Measurements from ENCODE around the gene SMIM10. TPM values are rescaled to one million over a fixed set of nuclear protein-coding genes. Genes with fewer than 3 reads are reported as not detected.

SMIM10 gene
- total and polyA plus RNA-seq, 12 donors: 3.7 to 15.0 (median 6.5) TPM

DNA sequence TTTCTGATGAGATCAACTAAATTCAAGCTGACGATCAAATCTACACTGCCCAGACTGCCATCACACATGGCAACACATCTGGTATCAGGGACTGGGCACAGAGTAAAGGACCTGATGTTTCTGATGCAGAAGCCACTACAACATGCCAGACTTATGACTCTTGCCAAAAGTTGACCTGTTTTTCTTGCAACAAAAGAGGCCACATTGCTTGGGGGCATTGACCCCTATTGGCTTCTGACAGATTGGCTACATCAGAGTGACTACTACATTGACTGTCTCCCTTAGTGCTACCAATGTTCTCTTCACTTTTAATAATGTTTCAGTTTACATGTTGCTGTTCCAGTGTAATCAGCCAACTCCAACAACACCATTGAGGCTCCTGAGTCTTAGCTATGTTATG lies 15.3 kb upstream of the SMIM10 start:
- no peaks in the 10 kb centered on the region for H3K9me3 ChIP-seq
- ATAC-seq: no peak
- no peak for DNase-seq
- peaks cover 0 to 25% (median 0%) of the 10 kb centered on the region in 7 donors for H3K27me3 ChIP-seq
- no peak overlapping the region for H3K4me3 ChIP-seq
- H3K4me1 ChIP-seq: no peaks in the 10 kb centered on the region
- no peaks in the 10 kb centered on the region for H3K36me3 ChIP-seq
- H3K27ac ChIP-seq: no peak overlapping the region
- TF ChIP-seq, protein P1, sequence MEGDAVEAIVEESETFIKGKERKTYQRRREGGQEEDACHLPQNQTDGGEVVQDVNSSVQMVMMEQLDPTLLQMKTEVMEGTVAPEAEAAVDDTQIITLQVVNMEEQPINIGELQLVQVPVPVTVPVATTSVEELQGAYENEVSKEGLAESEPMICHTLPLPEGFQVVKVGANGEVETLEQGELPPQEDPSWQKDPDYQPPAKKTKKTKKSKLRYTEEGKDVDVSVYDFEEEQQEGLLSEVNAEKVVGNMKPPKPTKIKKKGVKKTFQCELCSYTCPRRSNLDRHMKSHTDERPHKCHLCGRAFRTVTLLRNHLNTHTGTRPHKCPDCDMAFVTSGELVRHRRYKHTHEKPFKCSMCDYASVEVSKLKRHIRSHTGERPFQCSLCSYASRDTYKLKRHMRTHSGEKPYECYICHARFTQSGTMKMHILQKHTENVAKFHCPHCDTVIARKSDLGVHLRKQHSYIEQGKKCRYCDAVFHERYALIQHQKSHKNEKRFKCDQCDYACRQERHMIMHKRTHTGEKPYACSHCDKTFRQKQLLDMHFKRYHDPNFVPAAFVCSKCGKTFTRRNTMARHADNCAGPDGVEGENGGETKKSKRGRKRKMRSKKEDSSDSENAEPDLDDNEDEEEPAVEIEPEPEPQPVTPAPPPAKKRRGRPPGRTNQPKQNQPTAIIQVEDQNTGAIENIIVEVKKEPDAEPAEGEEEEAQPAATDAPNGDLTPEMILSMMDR (IDR thresholded peaks at IDR 0.05): no peak
- intact Hi-C loops (cut with DNase I): no loop called here
- WGBS, 2 donors: 84 to 87% methylated on average over 1 of the region's 1 CpG

DNA sequence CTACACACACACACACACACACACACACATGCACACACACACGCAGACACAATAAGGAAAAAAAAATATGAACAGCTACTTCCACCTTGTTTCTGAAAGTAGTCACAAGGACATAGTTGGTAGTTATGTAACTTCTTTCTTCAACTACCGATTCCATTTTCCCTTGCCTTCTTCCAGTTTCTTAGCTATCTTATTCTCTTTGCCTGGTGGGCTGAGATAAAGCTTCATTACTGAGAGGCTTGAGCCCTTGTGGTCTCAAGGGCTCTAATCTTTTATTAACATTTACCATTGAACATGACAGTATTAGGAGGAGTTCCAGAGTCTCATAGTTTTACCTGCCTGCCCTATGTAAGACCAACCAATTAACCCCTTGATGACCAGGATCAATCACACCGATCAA lies 8.9 kb upstream of the SMIM10 start:
- WGBS, 2 donors: 82% methylated on average over 3 of the region's 3 CpGs
- Histone ChIP-seq H3K27me3 (peaks cover 0 to 11% (median 0%) of the 10 kb centered on the region in 7 donors), H3K36me3 (no peaks in the 10 kb centered on the region), H3K9me3 (no peaks in the 10 kb centered on the region), H3K4me1 (no peaks in the 10 kb centered on the region), H3K27ac (no peak overlapping the region), H3K4me3 (no peak overlapping the region)
- TF ChIP-seq, protein P1 (IDR thresholded peaks at IDR 0.05): no peak
- no peak for ATAC-seq
- intact Hi-C loops (cut with DNase I): no loop called here
- DNase-seq: no peak

GRCh38 chrX:134982748-134983147 lies 8.0 kb upstream of the SMIM10 start:
- ATAC-seq (no peak), DNase-seq (no peak)
- TF ChIP-seq, protein P1 (IDR thresholded peaks at IDR 0.05): no peak
- no peaks in the 10 kb centered on the region for H3K4me1 ChIP-seq
- no peaks in the 10 kb centered on the region for H3K36me3 ChIP-seq
- peaks cover 0 to 18% (median 0%) of the 10 kb centered on the region in 7 donors for H3K27me3 ChIP-seq
- 92 to 100% methylated on average over 2 of the region's 2 CpGs for WGBS, 2 donors
- no peaks in the 10 kb centered on the region for H3K9me3 ChIP-seq
- intact Hi-C loops (cut with DNase I): no loop called here
- H3K4me3 ChIP-seq: no peak overlapping the region
- H3K27ac ChIP-seq: no peak overlapping the region

DNA sequence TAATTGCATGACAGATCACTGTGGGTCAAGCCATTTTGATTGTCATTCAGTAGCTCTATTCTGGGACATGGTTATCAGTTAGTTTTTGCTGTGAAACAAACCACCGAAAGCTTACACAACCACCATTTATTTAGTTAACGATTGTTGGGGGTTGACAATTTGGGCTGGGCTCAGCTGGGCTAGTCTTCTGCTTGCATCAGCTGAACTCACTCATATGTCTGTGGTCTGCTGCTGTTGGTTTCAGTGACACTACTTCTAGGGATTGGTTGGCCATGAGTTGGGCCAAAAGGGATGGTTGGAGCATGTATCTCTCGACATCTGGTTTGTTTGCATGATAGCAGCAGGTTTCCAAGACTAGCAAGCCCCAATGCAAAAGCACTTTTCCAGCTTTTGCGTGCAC lies 5.3 kb upstream of the SMIM10 start:
- H3K27me3 ChIP-seq: peaks cover 0 to 31% (median 0%) of the 10 kb centered on the region in 7 donors
- H3K4me3 ChIP-seq: no peak overlapping the region
- H3K27ac ChIP-seq: no peak overlapping the region
- no peak for ATAC-seq
- DNase-seq: no peak
- H3K4me1 ChIP-seq: peaks cover 0 to 5% (median 0%) of the 10 kb centered on the region in 9 donors
- 94% methylated on average over 4 of the region's 4 CpGs for WGBS, 2 donors
- H3K36me3 ChIP-seq: no peaks in the 10 kb centered on the region
- no peaks in the 10 kb centered on the region for H3K9me3 ChIP-seq
- intact Hi-C loops (cut with DNase I): no loop called here
- TF ChIP-seq, protein P1 (IDR thresholded peaks at IDR 0.05): no peak

Data from heart right ventricle (tissue), 16 donors.